ENCODE results near the gene SMCO4. TPM values are rescaled to one million over a fixed set of nuclear protein-coding genes. Genes with fewer than 3 reads are reported as not detected.

The SMCO4 gene
- total and polyA plus RNA-seq, 2 experiments from 2014 or later = 42.2 to 49.0 TPM

GRCh38 chr11:93500759-93501158 lies 42.4 kb downstream of the SMCO4 start:
- Mint-ChIP-seq H3K4me1 (peaks cover 38% of the 10 kb centered on the region), H3K9me3 (no peaks in the 10 kb centered on the region), H3K36me3 (ENCODE audit: low read depth) (peaks cover 41% of the 10 kb centered on the region), H3K27me3 (ENCODE audit: insufficient read depth, low read depth, poor library complexity) (no peaks in the 10 kb centered on the region), H3K27ac (no peak overlapping the region), H3K4me3 (no peak overlapping the region)
- H3K4me2 ChIP-seq = no peak overlapping the region
- H3K36me3 ChIP-seq (ENCODE audit: insufficient read depth) = no peaks in the 10 kb centered on the region
- no peak overlapping the region for H3K4me3 ChIP-seq
- H2AFZ ChIP-seq = no peak overlapping the region
- peaks cover 28% of the 10 kb centered on the region for H3K4me1 ChIP-seq (ENCODE audit: insufficient read depth)
- no peaks in the 10 kb centered on the region for H3K27me3 ChIP-seq (ENCODE audit: insufficient read depth)
- TF ChIP-seq CREB1 (CRISPR knock-in tag; IDR thresholded peaks at IDR 0.05; ENCODE audit: low read depth) = no peak
- no peak for TF ChIP-seq JUNB (IDR thresholded peaks at IDR 0.05; ENCODE audit: unreplicated experiment)
- no peak for TF ChIP-seq NANOG (IDR thresholded peaks at IDR 0.05; ENCODE audit: borderline replicate concordance)
- TF ChIP-seq EZH2 (IDR thresholded peaks at IDR 0.05; ENCODE audit: low read depth, unreplicated experiment) = no peak
- no peak for TF ChIP-seq EZH2phosphoT487 (IDR thresholded peaks at IDR 0.05; ENCODE audit: unreplicated experiment)
- TF ChIP-seq STAT1 (IDR thresholded peaks at IDR 0.05; ENCODE audit: unreplicated experiment) = no peak
- TF ChIP-seq, protein P1, sequence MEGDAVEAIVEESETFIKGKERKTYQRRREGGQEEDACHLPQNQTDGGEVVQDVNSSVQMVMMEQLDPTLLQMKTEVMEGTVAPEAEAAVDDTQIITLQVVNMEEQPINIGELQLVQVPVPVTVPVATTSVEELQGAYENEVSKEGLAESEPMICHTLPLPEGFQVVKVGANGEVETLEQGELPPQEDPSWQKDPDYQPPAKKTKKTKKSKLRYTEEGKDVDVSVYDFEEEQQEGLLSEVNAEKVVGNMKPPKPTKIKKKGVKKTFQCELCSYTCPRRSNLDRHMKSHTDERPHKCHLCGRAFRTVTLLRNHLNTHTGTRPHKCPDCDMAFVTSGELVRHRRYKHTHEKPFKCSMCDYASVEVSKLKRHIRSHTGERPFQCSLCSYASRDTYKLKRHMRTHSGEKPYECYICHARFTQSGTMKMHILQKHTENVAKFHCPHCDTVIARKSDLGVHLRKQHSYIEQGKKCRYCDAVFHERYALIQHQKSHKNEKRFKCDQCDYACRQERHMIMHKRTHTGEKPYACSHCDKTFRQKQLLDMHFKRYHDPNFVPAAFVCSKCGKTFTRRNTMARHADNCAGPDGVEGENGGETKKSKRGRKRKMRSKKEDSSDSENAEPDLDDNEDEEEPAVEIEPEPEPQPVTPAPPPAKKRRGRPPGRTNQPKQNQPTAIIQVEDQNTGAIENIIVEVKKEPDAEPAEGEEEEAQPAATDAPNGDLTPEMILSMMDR (conservative IDR thresholded peaks at IDR 0.05; ENCODE audit: low read depth in 2 of 2) = no peak
- TF ChIP-seq, protein P2, sequence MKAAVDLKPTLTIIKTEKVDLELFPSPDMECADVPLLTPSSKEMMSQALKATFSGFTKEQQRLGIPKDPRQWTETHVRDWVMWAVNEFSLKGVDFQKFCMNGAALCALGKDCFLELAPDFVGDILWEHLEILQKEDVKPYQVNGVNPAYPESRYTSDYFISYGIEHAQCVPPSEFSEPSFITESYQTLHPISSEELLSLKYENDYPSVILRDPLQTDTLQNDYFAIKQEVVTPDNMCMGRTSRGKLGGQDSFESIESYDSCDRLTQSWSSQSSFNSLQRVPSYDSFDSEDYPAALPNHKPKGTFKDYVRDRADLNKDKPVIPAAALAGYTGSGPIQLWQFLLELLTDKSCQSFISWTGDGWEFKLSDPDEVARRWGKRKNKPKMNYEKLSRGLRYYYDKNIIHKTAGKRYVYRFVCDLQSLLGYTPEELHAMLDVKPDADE (IDR thresholded peaks at IDR 0.05) = no peak
- TF ChIP-seq POLR2AphosphoS5 (IDR thresholded peaks at IDR 0.05; ENCODE audit: low read depth) = no peak
- TF ChIP-seq, protein P3, sequence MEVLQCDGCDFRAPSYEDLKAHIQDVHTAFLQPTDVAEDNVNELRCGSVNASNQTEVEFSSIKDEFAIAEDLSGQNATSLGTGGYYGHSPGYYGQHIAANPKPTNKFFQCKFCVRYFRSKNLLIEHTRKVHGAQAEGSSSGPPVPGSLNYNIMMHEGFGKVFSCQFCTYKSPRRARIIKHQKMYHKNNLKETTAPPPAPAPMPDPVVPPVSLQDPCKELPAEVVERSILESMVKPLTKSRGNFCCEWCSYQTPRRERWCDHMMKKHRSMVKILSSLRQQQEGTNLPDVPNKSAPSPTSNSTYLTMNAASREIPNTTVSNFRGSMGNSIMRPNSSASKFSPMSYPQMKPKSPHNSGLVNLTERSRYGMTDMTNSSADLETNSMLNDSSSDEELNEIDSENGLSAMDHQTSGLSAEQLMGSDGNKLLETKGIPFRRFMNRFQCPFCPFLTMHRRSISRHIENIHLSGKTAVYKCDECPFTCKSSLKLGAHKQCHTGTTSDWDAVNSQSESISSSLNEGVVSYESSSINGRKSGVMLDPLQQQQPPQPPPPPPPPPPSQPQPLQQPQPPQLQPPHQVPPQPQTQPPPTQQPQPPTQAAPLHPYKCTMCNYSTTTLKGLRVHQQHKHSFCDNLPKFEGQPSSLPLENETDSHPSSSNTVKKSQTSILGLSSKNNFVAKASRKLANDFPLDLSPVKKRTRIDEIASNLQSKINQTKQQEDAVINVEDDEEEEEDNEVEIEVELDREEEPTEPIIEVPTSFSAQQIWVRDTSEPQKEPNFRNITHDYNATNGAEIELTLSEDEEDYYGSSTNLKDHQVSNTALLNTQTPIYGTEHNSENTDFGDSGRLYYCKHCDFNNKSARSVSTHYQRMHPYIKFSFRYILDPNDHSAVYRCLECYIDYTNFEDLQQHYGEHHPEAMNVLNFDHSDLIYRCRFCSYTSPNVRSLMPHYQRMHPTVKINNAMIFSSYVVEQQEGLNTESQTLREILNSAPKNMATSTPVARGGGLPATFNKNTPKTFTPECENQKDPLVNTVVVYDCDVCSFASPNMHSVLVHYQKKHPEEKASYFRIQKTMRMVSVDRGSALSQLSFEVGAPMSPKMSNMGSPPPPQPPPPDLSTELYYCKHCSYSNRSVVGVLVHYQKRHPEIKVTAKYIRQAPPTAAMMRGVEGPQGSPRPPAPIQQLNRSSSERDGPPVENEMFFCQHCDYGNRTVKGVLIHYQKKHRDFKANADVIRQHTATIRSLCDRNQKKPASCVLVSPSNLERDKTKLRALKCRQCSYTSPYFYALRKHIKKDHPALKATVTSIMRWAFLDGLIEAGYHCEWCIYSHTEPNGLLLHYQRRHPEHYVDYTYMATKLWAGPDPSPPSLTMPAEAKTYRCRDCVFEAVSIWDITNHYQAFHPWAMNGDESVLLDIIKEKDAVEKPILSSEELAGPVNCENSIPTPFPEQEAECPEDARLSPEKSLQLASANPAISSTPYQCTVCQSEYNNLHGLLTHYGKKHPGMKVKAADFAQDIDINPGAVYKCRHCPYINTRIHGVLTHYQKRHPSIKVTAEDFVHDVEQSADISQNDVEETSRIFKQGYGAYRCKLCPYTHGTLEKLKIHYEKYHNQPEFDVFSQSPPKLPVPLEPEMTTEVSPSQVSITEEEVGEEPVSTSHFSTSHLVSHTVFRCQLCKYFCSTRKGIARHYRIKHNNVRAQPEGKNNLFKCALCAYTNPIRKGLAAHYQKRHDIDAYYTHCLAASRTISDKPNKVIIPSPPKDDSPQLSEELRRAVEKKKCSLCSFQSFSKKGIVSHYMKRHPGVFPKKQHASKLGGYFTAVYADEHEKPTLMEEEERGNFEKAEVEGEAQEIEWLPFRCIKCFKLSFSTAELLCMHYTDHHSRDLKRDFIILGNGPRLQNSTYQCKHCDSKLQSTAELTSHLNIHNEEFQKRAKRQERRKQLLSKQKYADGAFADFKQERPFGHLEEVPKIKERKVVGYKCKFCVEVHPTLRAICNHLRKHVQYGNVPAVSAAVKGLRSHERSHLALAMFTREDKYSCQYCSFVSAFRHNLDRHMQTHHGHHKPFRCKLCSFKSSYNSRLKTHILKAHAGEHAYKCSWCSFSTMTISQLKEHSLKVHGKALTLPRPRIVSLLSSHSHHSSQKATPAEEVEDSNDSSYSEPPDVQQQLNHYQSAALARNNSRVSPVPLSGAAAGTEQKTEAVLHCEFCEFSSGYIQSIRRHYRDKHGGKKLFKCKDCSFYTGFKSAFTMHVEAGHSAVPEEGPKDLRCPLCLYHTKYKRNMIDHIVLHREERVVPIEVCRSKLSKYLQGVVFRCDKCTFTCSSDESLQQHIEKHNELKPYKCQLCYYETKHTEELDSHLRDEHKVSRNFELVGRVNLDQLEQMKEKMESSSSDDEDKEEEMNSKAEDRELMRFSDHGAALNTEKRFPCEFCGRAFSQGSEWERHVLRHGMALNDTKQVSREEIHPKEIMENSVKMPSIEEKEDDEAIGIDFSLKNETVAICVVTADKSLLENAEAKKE (CRISPR knock-in tag; IDR thresholded peaks at IDR 0.05) = no peak
- no peak for TF ChIP-seq ZNF114 (CRISPR knock-in tag; IDR thresholded peaks at IDR 0.05)
- TF ChIP-seq, protein P4, sequence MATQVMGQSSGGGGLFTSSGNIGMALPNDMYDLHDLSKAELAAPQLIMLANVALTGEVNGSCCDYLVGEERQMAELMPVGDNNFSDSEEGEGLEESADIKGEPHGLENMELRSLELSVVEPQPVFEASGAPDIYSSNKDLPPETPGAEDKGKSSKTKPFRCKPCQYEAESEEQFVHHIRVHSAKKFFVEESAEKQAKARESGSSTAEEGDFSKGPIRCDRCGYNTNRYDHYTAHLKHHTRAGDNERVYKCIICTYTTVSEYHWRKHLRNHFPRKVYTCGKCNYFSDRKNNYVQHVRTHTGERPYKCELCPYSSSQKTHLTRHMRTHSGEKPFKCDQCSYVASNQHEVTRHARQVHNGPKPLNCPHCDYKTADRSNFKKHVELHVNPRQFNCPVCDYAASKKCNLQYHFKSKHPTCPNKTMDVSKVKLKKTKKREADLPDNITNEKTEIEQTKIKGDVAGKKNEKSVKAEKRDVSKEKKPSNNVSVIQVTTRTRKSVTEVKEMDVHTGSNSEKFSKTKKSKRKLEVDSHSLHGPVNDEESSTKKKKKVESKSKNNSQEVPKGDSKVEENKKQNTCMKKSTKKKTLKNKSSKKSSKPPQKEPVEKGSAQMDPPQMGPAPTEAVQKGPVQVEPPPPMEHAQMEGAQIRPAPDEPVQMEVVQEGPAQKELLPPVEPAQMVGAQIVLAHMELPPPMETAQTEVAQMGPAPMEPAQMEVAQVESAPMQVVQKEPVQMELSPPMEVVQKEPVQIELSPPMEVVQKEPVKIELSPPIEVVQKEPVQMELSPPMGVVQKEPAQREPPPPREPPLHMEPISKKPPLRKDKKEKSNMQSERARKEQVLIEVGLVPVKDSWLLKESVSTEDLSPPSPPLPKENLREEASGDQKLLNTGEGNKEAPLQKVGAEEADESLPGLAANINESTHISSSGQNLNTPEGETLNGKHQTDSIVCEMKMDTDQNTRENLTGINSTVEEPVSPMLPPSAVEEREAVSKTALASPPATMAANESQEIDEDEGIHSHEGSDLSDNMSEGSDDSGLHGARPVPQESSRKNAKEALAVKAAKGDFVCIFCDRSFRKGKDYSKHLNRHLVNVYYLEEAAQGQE (IDR thresholded peaks at IDR 0.05; ENCODE audit: unreplicated experiment) = no peak
- TF ChIP-seq ZNF331 (CRISPR knock-in tag; IDR thresholded peaks at IDR 0.05; ENCODE audit: low read depth) = no peak
- peaks cover 11% of the 10 kb centered on the region; the same call in 1 of the 2 replicates for H3K79me2 ChIP-seq (replicated peaks; ENCODE audit: insufficient read depth)
- H3K9me2 ChIP-seq (ENCODE audit: insufficient read depth) = no peaks in the 10 kb centered on the region
- H3F3A ChIP-seq (replicated peaks; ENCODE audit: low read depth) = no peaks in the 10 kb centered on the region
- H4K20me1 ChIP-seq (replicated peaks; ENCODE audit: insufficient read depth) = no peaks in the 10 kb centered on the region
- ATAC-seq (no peak), DNase-seq (ENCODE audit: low spot score) (no peak)
- no peak overlapping the region for H3K27ac ChIP-seq (ENCODE audit: low read depth)

Measured in GM23338 (cell line).